Left lung (tissue), 10 donors: ENCODE data around the gene ZNF804B. TPM values are rescaled to one million over a fixed set of nuclear protein-coding genes. Genes with fewer than 3 reads are reported as not detected.

Experiments used
- ATAC-seq: fragments of 200-7000 bp; cut with Tn5 transposase; one replicate; pipeline ENCODE4 v1.9.1; 2020; ENCODE audit warnings: moderate library complexity
- DNase-seq, 4 donors: peaks; one replicate each; pipeline ENCODE4 v3.0.0-alpha.2; 2013 to 2020
- H3K27ac ChIP-seq, 2 donors: fragments of 200-600 bp; sonication (generic) in 1 of 2; one replicate each; pipeline versions ENCODE4 v1.5.0 to v1.8.0; 2020 to 2021
- H3K27me3 ChIP-seq, 2 donors: fragments of 200-600 bp; sonication (generic) in 1 of 2; one replicate each; pipeline versions ENCODE4 v1.5.0 to v1.8.0; 2020 to 2021
- H3K36me3 ChIP-seq, 2 donors: fragments of 200-600 bp; sonication (generic) in 1 of 2; one replicate each; pipeline versions ENCODE4 v1.5.0 to v1.8.0; 2020 to 2021
- H3K4me1 ChIP-seq, 2 donors: fragments of 200-600 bp; one replicate each; pipeline ENCODE4 v1.8.0; 2021
- H3K4me3 ChIP-seq, 2 donors: fragments of 200-600 bp; sonication (generic) in 1 of 2; one replicate each; pipeline versions ENCODE4 v1.5.0 to v1.8.0; 2020 to 2021; ENCODE audit warnings: mild to moderate bottlenecking in 1 of 2
- H3K9me3 ChIP-seq, 2 donors: fragments of 200-600 bp; sonication (generic) in 1 of 2; one replicate each; pipeline versions ENCODE4 v1.5.0 to v1.8.0; 2020 to 2021
- CTCF ChIP-seq, 2 donors: fragments of 200-600 bp; sonication (generic) in 1 of 2; IDR thresholded peaks; one replicate each; pipeline versions ENCODE4 v1.5.0 to v1.8.0; 2021; ENCODE audit warnings: antibody characterized with exemption in 2 of 2
- intact Hi-C, 2 donors: fragments of 100-400 bp; cut with DNase I; formaldehyde crosslinking; loops; one replicate each; pipeline versions ENCODE4 v1.11.2 to v1.14.2; 2022
- polyA plus RNA-seq, 6 donors: library from polyadenylated mRNA; unstranded; fragments of 120-200 nt; gene quantifications; one replicate each; pipeline ENCODE4 v1.2.1, GENCODE V29; 2013; ENCODE audit not compliant: insufficient read length in 6 of 6
- total RNA-seq, 2 donors: library from RNA; stranded (reverse); fragmentation: NEBNext Ultra II Directional; extraction: Animal tissue kit (Norgen Biotek cat#: 25700); gene quantifications; one replicate each; pipeline ENCODE4 v1.2.1, GENCODE V29; 2021
- donor health status: DM: no; HTN: yes; CAD: no.
- donor health status: DM: no; HTN: no; CAD: no.

ZNF804B gene
- total and polyA plus RNA-seq, 8 donors: 0.05 to 0.14 (median 0.09) TPM; not detected in 3

GRCh38 chr7:89094269-89094668 lies 334.8 kb downstream of the ZNF804B start:
- H3K27ac ChIP-seq: no peak overlapping the region
- H3K4me3 ChIP-seq: no peak overlapping the region
- no peaks in the 10 kb centered on the region for H3K9me3 ChIP-seq
- H3K36me3 ChIP-seq: no peaks in the 10 kb centered on the region
- no peaks in the 10 kb centered on the region for H3K4me1 ChIP-seq
- H3K27me3 ChIP-seq: no peaks in the 10 kb centered on the region
- intact Hi-C loops: no loop called here
- DNase-seq (no peak), ATAC-seq (no peak)
- TF ChIP-seq CTCF (IDR thresholded peaks at IDR 0.05): no peak

GRCh38 chr7:89103564-89103963 lies 344.1 kb downstream of the ZNF804B start:
- intact Hi-C loops: no loop called here
- no peaks in the 10 kb centered on the region for H3K4me1 ChIP-seq
- H3K27me3 ChIP-seq: no peaks in the 10 kb centered on the region
- DNase-seq (no peak), ATAC-seq (no peak)
- no peak overlapping the region for H3K4me3 ChIP-seq
- no peaks in the 10 kb centered on the region for H3K36me3 ChIP-seq
- TF ChIP-seq CTCF (IDR thresholded peaks at IDR 0.05): no peak
- H3K9me3 ChIP-seq: no peaks in the 10 kb centered on the region
- H3K27ac ChIP-seq: no peak overlapping the region

- no peaks in the 10 kb centered on the region for H3K9me3 ChIP-seq
- no peaks in the 10 kb centered on the region for H3K4me1 ChIP-seq
- intact Hi-C loops: no loop called here
- no peaks in the 10 kb centered on the region for H3K27me3 ChIP-seq
- H3K4me3 ChIP-seq: no peak overlapping the region
- no peak for TF ChIP-seq CTCF (IDR thresholded peaks at IDR 0.05)
- no peaks in the 10 kb centered on the region for H3K36me3 ChIP-seq
- DNase-seq (no peak), ATAC-seq (no peak)
- H3K27ac ChIP-seq: no peak overlapping the region
These were observed 345.5 kb downstream of the ZNF804B start for GRCh38 chr7:89104748-89105685.

GRCh38 chr7:89123871-89124270 lies 364.4 kb downstream of the ZNF804B start:
- no peak for ATAC-seq
- Histone ChIP-seq H3K27me3 (no peaks in the 10 kb centered on the region), H3K9me3 (peaks cover 0 to 4% of the 10 kb centered on the region in 2 donors), H3K36me3 (no peaks in the 10 kb centered on the region), H3K4me1 (no peaks in the 10 kb centered on the region), H3K4me3 (no peak overlapping the region), H3K27ac (no peak overlapping the region)
- no peak for DNase-seq
- no peak for TF ChIP-seq CTCF (IDR thresholded peaks at IDR 0.05)
- intact Hi-C loops: no loop called here

- intact Hi-C loops: no loop called here
- H3K27me3 ChIP-seq: no peaks in the 10 kb centered on the region
- no peak overlapping the region for H3K27ac ChIP-seq
- DNase-seq (no peak), ATAC-seq (no peak)
- no peaks in the 10 kb centered on the region for H3K36me3 ChIP-seq
- no peaks in the 10 kb centered on the region for H3K9me3 ChIP-seq
- H3K4me1 ChIP-seq: no peaks in the 10 kb centered on the region
- no peak overlapping the region for H3K4me3 ChIP-seq
- no peak for TF ChIP-seq CTCF (IDR thresholded peaks at IDR 0.05)
These were observed 370.3 kb downstream of the ZNF804B start for GRCh38 chr7:89129600-89130375.
